GM18505 (cell line): ENCODE results near the gene CWC27.

Source experiments
- ATAC-seq: cut with Tn5 transposase; IDR thresholded peaks from one replicate; pipeline ENCODE4 v1.9.1; 2021; ENCODE audit not compliant: unreplicated experiment
- POLR2A ChIP-seq: IDR thresholded peaks from 4 replicates; pipeline ENCODE4 v1.6.1; 2011; ENCODE audit warnings: borderline replicate concordance; ENCODE audit not compliant: insufficient read depth, insufficient read length; ENCODE audit errors: extremely low read depth

CWC27 gene

DNA sequence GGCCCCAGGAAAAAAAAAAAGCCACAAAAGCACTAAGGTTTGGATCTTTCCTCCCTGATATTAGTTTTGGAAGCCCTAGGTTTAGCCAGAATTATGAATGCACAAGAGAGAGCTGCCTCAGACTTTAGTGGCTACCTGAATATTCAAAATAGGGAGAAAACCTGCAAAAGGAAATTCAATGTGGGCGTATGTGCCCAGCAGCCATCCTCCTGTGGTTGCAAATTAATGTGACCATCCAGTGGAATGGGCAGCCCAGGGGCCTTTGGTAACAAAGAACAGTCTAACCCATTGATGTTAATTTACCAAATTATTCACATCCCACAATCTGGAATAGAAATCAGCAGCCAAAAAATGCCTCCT, 298.4 kb downstream of the CWC27 start:
- ATAC-seq: no peak
- no peak for TF ChIP-seq POLR2A
